C4-2B (cell line): ENCODE measurements around the gene ARFRP1.

Experiments
- CTCF ChIP-seq: fragments of 450-650 bp; conservative IDR thresholded peaks from 2 replicates; pipeline ENCODE4 v1.5.1; 2017; ENCODE audit warnings: mild to moderate bottlenecking
- ZFX ChIP-seq: fragments of 450-650 bp; IDR thresholded peaks from 2 replicates; pipeline ENCODE4 v1.6.1; 2017

- no peak for TF ChIP-seq CTCF
- TF ChIP-seq ZFX: no peak
Observed at GRCh38 chr20:63742381-63743024, 34.7 kb upstream of the ARFRP1 start.
